ENCODE measurements around the gene PITPNB.

PITPNB gene

GRCh38 chr22:27918341-27919221, 475 bp downstream of the PITPNB start:
- DNase-seq, result peak; percentile 37

- DNase-seq, result no peak
Observed at GRCh38 chr22:27915986-27916385, 3.1 kb downstream of the PITPNB start.

- no peak for DNase-seq
Observed at GRCh38 chr22:27913162-27913741, 5.8 kb downstream of the PITPNB start.

- DNase-seq, result no peak
Observed at GRCh38 chr22:27912101-27912500, 7.0 kb downstream of the PITPNB start.

- DNase-seq, result no peak
Observed at GRCh38 chr22:27911330-27911729, 7.7 kb downstream of the PITPNB start.

GRCh38 chr22:27906241-27906640, 12.8 kb downstream of the PITPNB start:
- no peak for DNase-seq

- no peak for DNase-seq
Observed at GRCh38 chr22:27905653-27906052, 13.4 kb downstream of the PITPNB start.

- no peak for DNase-seq
Observed at GRCh38 chr22:27903805-27904473, 15.1 kb downstream of the PITPNB start.

GRCh38 chr22:27900153-27900552, 18.9 kb downstream of the PITPNB start:
- DNase-seq, result no peak

- DNase-seq, result no peak
Observed at GRCh38 chr22:27896245-27896644, 22.8 kb downstream of the PITPNB start.

GRCh38 chr22:27895600-27895999, 23.5 kb downstream of the PITPNB start:
- DNase-seq, result no peak

GRCh38 chr22:27892811-27893210, 26.2 kb downstream of the PITPNB start:
- DNase-seq, result no peak

- DNase-seq, result no peak
Observed at GRCh38 chr22:27892064-27892463, 27.0 kb downstream of the PITPNB start.

GRCh38 chr22:27888310-27888709, 30.7 kb downstream of the PITPNB start:
- DNase-seq, result no peak

- DNase-seq, result no peak
Observed at GRCh38 chr22:27886843-27887151, 32.3 kb downstream of the PITPNB start.

- peak; percentile 30 for DNase-seq
Observed at GRCh38 chr22:27885977-27886842, 32.8 kb downstream of the PITPNB start.

GRCh38 chr22:27883656-27884350, 35.3 kb downstream of the PITPNB start:
- DNase-seq, result no peak

GRCh38 chr22:27882507-27883290, 36.4 kb downstream of the PITPNB start:
- no peak for DNase-seq

- DNase-seq, result no peak
Observed at GRCh38 chr22:27881421-27881820, 37.6 kb downstream of the PITPNB start.

- peak; percentile 46 for DNase-seq
Observed at GRCh38 chr22:27880778-27881394, 38.2 kb downstream of the PITPNB start.

- peak; percentile 32 for DNase-seq
Observed at GRCh38 chr22:27879923-27880322, 39.1 kb downstream of the PITPNB start.

Measured in DMS53 (cell line).